K562 (cell line): Measurements from ENCODE around the gene UBE2E3. TPM values are rescaled to one million over a fixed set of nuclear protein-coding genes. Genes with fewer than 3 reads are reported as not detected.

Source experiments
- BRF1 ChIP-seq: IDR thresholded peaks from 3 replicates; pipeline ENCODE4 v1.6.1; 2011; ENCODE audit warnings: borderline replicate concordance, mild to moderate bottlenecking; ENCODE audit not compliant: insufficient read length; ENCODE audit errors: extremely low read depth
- COPS2 ChIP-seq: fragments of 450-650 bp; conservative IDR thresholded peaks from 2 replicates; pipeline ENCODE4 v1.6.1; 2016; ENCODE audit warnings: mild to moderate bottlenecking, moderate library complexity
- EHMT2 ChIP-seq: fragments of 450-650 bp; IDR thresholded peaks from 2 replicates; pipeline ENCODE4 v1.6.1; 2018; ENCODE audit warnings: antibody characterized with exemption
- ELF1 ChIP-seq: fragments of 200-800 bp; sonication (Bioruptor generic); IDR thresholded peaks from 2 replicates; pipeline ENCODE4 v1.6.1; 2016; ENCODE audit warnings: missing genetic modification characterization, missing compliant biosample characterization
- FOXA1 ChIP-seq: fragments of 450-650 bp; IDR thresholded peaks from 2 replicates; pipeline ENCODE4 v1.6.1; 2016; ENCODE audit warnings: mild to moderate bottlenecking, borderline replicate concordance
- FOXK1 ChIP-seq: sonication (generic); formaldehyde crosslinking; IDR thresholded peaks from 2 replicates; pipeline ENCODE4 v1.8.0; 2022; ENCODE audit warnings: missing genetic modification reagents, mild to moderate bottlenecking, borderline replicate concordance
- MBD2 ChIP-seq: sonication (generic); IDR thresholded peaks from 2 replicates; pipeline ENCODE4 v1.6.1; 2016; ENCODE audit warnings: low read depth, borderline replicate concordance
- REST ChIP-seq, 2 experiments: fragments of 450-650 bp; formaldehyde crosslinking in 1 of 2; IDR thresholded peaks; 2 replicates each; pipeline versions ENCODE4 v1.4.0 to v1.6.1; 2014 to 2020; ENCODE audit warnings: mild to moderate bottlenecking in 2 of 2, borderline replicate concordance in 1 of 2, low read depth in 1 of 2
- RREB1 ChIP-seq: fragments of 250-450 bp; sonication (Bioruptor Pico); IDR thresholded peaks from 2 replicates; pipeline ENCODE4 v1.4.0; 2020
- XRCC4 ChIP-seq: IDR thresholded peaks from one replicate; pipeline ENCODE4 v1.6.1; 2011; ENCODE audit not compliant: insufficient read depth, insufficient read length; ENCODE audit errors: extremely low read depth
- ZBTB5 ChIP-seq: fragments of 450-650 bp; IDR thresholded peaks from 2 replicates; pipeline ENCODE4 v1.6.1; 2017; ENCODE audit warnings: antibody characterized with exemption
- ZNF76 ChIP-seq: fragments of 250-450 bp; sonication (Bioruptor Pico); IDR thresholded peaks from 2 replicates; pipeline ENCODE4 v1.4.0; 2020; ENCODE audit warnings: mild to moderate bottlenecking, moderate library complexity, borderline replicate concordance
- polyA plus RNA-seq, 8 experiments: library from polyadenylated mRNA; depleted of rRNA in 4 of 8; stranded (reverse) in 5 of 8; unstranded in 3 of 8; fragments of >200 nt; fragmentation: Nextera tagmentation in 2 of 8; fragmentation: Illumina TruSeq in 1 of 8; extraction: Ambion mirVana in 2 of 8; extraction: Trizol in 1 of 8; gene quantifications; 2 replicates each; pipeline versions ENCODE4 v1.2.1 to v1.2.3, GENCODE V29; 2011 to 2014; ENCODE audit warnings: inconsistent platforms in 1 of 8, missing spikeins in 1 of 8
- total RNA-seq, 7 experiments: library from RNA; depleted of rRNA in 6 of 7; stranded (reverse); fragments of >200 nt in 6 of 7; fragmentation: Illumina TruSeq in 2 of 7; extraction: Trizol in 2 of 7; gene quantifications; 2 replicates each; pipeline versions ENCODE4 v1.2.1 to v1.2.3, GENCODE V29; 2011 to 2021; ENCODE audit warnings: low replicate concordance in 1 of 7

The UBE2E3 gene
- total and polyA plus RNA-seq, 9 of the 15 experiments (the other 6 are each of a cell fraction or from before 2014, with no cell fraction given): 58.2 to 173 (median 78.0) TPM

GRCh38 chr2:180962727-180963314 is 17.6 kb upstream of the UBE2E3 start (continued):
- TF ChIP-seq REST (IDR thresholded peaks at IDR 0.05; ENCODE audit: borderline replicate concordance) (no peak), REST (CRISPR knock-in tag; IDR thresholded peaks at IDR 0.05; ENCODE audit: low read depth) (no peak), ZNF76 (CRISPR knock-in tag) (no peak), EHMT2 (no peak), ZBTB5 (no peak), COPS2 (no peak), BRF1 (no peak), RREB1 (CRISPR knock-in tag) (no peak), ELF1 (tag) (no peak), FOXA1 (no peak), MBD2 (no peak), XRCC4 (no peak), FOXK1 (CRISPR knock-in tag) (no peak)
